Fibroblast of skin of scalp (primary cell): ENCODE results near the gene RBMS3.
"Not testable (repeated sequence)": the region's sequence is repeated elsewhere in the genome, so short reads cannot be mapped to it uniquely, and the experiment has no call there.

Experiments
- DNase-seq: peaks from one replicate; pipeline ENCODE4 v3.0.0-alpha.2; 2013

Gene RBMS3

DNA sequence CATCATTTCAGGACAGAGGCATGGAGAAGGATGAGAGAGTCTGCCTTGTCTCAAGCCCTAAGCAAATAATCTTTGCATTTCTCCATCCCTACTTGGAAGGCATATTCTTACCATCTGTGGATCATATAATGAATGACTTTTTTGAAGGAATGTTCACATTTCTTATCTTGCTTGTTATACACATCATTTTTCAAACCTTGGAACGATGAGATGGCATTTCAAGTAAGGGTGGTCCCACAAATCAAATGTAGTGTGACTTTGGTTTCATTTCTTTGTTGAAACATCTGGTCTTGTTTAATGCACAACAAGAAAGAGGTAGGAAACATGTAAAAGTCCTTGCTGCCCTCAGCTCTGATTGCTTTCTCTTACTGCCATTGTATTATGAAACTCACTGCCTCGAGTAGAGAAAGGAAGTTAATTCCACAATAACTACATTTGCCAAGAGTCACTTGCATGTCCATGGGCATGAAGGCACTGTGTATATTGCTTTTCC lies 32.1 kb downstream of the RBMS3 start:
- DNase-seq: peak; percentile 57

DNA sequence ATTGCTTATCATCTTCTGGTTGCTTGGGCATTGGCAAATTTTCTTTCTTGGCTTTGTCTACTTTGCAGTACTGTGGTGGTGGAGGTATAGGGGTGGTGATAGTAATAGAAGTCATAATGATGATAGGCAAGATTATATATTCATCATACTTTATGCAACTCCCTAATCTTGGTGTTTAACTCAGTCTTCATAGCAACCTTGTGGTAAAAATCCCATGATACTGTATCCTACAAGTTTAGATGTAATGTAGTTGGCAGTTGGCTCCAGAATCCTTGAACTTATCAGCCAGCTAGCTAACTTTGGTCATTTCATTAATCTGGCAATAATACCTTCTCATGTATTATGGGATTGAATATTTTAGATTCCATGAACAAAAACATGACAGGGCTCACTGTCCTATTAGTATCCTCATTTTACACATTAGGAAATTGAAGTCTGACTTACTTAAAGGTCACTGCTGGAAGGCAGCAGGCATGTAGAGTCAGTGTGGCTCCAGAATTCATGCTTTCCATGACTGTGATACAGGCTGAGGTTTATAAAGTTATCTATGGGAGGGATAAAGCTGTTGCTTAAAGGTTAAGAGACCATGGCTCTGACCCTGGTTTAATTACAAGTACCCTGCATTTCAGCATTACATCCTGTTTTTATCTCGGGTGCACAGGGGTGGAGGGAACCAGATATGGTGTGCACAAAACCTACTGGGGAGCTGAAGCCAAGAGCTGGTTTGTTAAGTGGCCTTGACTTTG lies 33.3 kb downstream of the RBMS3 start:
- DNase-seq: no peak

- no peak for DNase-seq
These were observed 33.8 kb downstream of the RBMS3 start for GRCh38 chr3:29314727-29315088.

DNA sequence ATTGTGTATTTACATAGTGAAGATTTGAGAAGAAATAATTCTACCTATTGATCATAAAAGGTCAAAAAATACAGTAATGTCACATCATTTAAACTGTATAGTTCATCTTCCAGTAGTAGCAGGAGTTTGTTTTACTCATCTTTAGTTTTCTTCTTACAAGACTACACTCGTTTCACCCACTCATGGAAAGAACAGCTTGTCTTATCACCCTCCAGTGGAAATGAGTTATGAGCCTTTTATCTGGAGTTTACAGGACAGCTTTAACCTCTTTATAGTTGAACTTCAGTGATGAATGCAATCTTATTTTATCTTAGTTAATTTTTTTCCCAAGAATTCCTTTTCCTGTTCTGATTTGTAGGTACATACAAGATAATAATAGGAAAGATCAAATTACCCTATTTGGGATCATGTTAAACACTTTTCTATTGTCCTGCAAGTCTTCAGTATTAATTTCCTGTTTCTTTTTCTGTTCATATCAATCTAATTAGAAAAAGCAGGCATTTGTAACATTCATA lies 36.8 kb downstream of the RBMS3 start:
- DNase-seq: no peak

GRCh38 chr3:29318251-29318650 lies 37.4 kb downstream of the RBMS3 start:
- DNase-seq: no peak

DNA sequence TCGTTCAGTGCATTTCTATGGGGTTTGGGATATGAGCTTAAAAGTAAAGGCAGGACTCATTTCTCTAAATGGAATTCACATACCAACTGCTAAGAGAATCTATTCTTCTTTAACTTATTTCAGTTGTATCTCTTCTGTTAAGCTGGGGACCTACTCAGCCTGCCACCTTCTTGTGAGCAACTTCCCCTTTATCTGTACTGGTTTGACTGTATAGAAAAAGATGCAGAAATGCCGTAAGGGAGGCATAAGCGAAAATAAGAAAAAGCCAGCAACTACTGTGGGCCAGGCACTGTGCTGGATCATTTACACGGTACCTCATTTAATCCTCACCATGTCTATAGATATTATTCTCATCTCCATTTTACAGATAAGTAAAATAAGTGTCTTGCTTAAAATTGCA lies 38.4 kb downstream of the RBMS3 start:
- no peak for DNase-seq

GRCh38 chr3:29319798-29320197 lies 38.9 kb downstream of the RBMS3 start:
- no peak for DNase-seq

GRCh38 chr3:29322586-29322985 lies 41.7 kb downstream of the RBMS3 start:
- no peak for DNase-seq

DNA sequence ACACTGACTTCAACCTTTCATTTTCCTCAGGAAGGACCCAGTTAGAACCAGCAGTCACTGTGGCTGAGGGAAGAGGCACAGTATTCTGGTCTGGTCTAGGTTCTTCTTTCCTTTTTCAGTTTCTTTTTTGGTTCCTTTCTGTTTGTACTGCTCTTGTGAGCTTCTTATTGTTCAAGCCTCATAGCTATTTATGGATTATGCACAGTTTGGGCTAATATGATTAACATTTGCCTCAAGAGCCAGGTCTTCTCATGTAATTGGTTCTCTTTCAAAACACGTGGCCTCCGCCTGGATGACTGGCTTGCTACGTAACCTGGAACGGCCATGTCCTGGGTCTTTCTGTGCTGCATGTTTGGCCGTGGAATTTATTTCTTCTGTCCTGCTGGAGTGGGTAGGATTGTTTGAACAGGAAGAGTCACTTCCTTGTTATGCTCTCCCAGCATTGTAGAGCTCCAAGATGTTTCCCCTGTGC lies 43.3 kb downstream of the RBMS3 start:
- DNase-seq: peak; percentile 46

DNA sequence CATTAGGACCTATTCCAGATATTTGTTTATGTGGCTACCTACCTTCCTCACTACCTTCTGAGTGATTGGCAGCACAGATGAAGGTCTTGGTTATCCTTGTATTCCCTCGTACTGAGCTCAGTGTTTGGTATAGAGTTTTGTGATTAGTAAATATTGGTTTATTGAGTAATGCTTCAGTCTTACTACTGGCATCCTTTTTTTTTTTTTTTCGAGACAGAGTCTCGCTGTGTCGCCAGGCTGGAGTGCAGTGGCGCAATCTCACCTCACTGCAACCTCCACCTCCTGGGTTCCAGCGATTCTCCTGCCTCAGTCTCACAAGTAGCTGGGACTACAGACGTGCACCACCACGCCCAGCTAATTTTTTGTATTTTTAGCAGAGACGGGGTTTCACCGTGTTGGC lies 45.7 kb downstream of the RBMS3 start:
- not testable (repeated sequence) for DNase-seq

DNA sequence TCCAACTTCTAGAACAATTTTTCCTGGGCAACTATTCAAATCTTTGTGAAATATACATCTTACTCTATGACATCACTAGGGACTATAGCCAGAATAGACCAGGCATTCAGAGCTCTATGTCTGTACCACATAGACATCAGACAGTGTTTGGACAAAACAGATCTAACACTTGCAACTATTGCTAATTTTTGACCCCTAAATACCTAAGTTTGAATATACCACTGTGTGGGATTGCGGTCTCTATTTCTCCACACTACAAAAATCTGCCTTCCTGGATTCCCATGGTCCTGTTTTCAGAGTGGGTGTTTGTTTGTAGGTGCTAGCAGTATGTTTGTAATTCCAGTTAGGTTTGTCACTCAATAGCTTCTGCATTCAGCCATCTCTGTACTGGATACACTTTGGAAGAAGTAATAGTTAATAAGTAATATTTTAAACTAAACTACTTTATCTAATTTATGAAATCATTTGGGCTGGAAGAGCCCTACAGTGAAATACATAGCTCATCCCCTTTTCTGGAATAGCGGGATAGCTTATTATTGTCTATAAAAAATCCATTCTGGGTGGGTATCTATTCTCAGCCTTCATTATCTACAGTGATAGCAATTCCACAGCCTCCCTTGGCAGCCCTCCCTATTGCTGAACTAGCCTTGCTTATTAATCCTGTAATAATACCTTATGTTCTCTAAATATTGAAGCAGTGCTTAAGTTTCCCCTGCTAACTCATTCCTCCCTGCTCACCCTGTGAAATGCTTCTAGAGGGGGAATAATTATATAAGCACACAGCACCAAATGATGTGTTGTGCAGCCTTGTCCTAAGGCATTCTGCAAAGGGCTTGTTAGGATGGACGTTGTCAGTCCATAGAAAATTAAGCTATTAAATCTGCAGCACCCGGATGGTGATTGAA lies 49.4 kb downstream of the RBMS3 start:
- no peak for DNase-seq

DNA sequence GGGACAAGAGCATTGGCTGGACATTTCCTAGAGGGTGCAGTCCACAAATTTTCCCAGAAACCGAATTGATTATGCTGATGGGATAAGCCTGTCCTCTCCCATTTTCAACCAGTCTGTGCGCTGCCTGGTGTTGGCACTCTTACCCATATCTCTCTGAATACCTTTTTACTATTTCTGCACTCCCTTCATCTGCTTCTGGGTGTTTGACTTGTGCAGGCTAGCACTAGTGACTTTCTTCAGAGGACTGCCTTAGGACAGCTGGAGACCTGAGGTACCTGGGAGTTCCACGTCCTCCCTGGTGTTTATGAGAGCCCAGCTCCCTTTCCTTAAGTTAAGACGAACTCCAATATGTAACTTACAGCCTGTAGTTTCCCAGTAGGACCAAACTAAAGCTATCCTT lies 50.2 kb downstream of the RBMS3 start:
- DNase-seq: no peak

- no peak for DNase-seq
These were observed 50.8 kb downstream of the RBMS3 start for GRCh38 chr3:29331456-29332194.

GRCh38 chr3:29332195-29332637 lies 51.3 kb downstream of the RBMS3 start:
- DNase-seq: peak; percentile 51

- peak; percentile 62 for DNase-seq
These were observed 52.7 kb downstream of the RBMS3 start for GRCh38 chr3:29333576-29333975.

DNA sequence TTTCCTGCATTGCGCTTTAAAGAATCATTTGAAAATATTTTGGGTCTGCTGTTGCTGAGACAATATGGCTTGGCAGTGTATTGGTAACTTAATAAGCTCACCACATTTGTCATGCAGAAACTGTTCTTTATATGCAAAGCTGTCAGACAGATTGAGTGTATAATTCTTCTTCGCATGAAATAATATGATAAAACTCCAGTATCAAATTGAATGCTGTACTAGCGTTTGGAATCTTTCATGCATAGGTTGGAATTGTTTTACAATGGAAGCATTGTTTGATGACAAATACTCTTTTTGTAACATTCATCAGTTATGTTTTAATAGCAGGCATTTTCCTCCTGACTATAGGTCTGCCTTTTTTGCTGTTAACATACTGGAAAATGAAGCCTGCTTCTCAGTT lies 53.8 kb downstream of the RBMS3 start:
- DNase-seq: no peak

DNA sequence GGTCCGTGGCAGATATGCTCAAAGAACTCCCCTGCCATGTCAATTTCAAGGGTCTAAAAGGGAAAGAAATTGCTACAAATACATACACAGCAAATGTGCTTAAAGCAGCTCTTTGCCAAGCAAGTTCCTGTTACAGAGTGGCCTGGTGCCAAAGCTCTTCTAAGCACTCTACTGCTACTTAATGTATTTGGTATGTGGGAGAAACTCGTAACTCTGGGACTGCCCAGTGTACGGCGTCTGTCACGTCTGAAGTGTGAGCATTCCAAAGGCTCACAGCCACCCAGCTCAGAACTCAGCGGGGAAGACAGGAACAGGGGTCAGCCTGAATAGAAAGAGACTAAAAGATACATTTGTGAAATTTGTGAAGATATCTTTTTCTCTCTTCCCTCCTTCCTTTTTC lies 54.6 kb downstream of the RBMS3 start:
- peak; percentile 99 for DNase-seq

GRCh38 chr3:29335943-29336342 lies 55.1 kb downstream of the RBMS3 start:
- DNase-seq: peak; percentile 72

DNA sequence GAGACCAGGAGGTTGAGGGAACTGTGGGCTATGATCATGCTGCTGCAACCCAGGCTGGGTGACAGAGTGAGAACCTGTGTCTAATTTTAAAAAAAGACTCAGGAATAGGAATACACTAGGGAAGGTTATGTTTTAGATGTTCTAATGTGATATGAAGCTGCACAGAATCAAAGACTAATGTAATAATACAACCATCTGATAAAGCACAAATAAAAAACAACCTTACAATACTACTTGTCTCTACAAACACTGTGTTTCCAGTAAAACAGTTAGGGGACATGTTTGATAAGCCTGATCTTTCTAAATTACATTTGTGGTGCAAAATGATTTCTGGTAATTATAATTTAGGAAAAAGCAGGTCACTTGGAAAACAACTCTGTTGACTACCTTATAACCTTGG lies 56.7 kb downstream of the RBMS3 start:
- DNase-seq: no peak

DNA sequence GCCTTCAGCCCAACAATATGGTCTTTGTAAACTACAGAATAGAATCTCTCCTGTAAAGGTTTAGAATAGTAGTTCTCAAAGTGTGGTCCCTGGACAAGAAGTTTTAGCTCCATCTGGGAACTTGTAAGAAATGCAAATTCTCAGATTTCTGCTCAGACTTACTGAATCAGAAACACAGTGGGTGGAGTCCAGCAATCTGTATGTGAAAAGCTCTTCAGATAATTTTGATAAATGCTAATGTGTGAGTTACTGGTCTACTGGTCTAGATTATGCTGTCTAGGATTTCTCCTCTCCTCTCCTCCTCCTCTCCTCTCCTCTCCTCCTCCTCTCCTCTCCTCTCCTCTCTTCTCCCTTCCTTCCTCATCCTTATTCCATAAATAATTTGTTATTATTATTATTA lies 57.5 kb downstream of the RBMS3 start:
- DNase-seq: no peak

- no peak for DNase-seq
These were observed 58.4 kb downstream of the RBMS3 start for GRCh38 chr3:29339016-29339833.

DNA sequence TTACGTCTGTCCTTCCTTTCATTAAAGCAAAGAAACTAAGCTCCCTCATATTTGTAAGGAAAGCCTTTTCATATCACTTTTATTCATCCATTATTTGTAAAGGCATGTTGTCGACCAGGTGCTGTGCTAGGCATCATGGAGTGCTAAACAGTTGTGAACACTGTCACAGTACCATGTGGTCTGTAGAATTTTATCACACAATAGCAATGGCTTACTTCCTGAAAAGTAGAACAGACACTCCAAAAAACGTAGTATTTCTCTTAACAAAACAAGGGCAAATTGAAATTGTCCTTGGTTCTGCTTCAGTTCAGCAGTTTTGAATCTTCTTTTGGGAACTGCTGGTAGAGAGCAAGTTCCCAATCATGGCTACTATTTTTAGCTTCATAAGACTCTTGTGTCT lies 63.3 kb downstream of the RBMS3 start:
- no peak for DNase-seq
